Measurements from ENCODE around the gene OR5AK2. TPM values are rescaled to one million over a fixed set of nuclear protein-coding genes. Genes with fewer than 3 reads are reported as not detected.

The OR5AK2 gene
- polyA plus RNA-seq, 4 donors: not detected

GRCh38 chr11:56977314-56977713, 11.4 kb upstream of the OR5AK2 start:
- WGBS, 3 donors: 21 to 55% (median 35%) methylated on average over 2 of the region's 2 CpGs
- no peak for FAIRE-seq
- no peak overlapping the region for H3K4me3 ChIP-seq (ENCODE audit: low read depth in 1 of 3, low read length in 3 of 3)

GRCh38 chr11:56990702-56991101, 2.0 kb downstream of the OR5AK2 start:
- FAIRE-seq (no peak), DNase-seq (no peak)
- Histone ChIP-seq H3K9me3 (ENCODE audit: control insufficient read depth in 2 of 2, insufficient read depth in 1 of 2, low read depth in 1 of 2, low read length in 1 of 2) (peaks cover 2 to 16% of the 10 kb centered on the region in 2 donors), H3K27ac (ENCODE audit: low read depth in 1 of 3, low read length in 2 of 3) (no peak overlapping the region), H3K4me1 (ENCODE audit: control insufficient read depth in 3 of 3, insufficient read depth in 2 of 3, low read depth in 1 of 3, low read length in 2 of 3) (no peaks in the 10 kb centered on the region), H3K27me3 (ENCODE audit: control insufficient read depth in 3 of 3, insufficient read depth in 3 of 3, low read length in 3 of 3) (no peaks in the 10 kb centered on the region), H3K36me3 (ENCODE audit: control insufficient read depth in 3 of 3, insufficient read depth in 2 of 3, low read depth in 1 of 3, low read length in 3 of 3) (no peaks in the 10 kb centered on the region), H3K4me3 (ENCODE audit: low read depth in 1 of 3, low read length in 3 of 3) (no peak overlapping the region)
- 51 to 83% (median 52%) methylated on average over 2 of the region's 2 CpGs for WGBS, 3 donors

More at GRCh38 chr11:56977314-56977713, 11.4 kb upstream of the OR5AK2 start:
- H3K27ac ChIP-seq (ENCODE audit: low read depth in 1 of 3, low read length in 2 of 3): peak overlapping the region in 1 of 3 donors; percentile 1
- H3K9me3 ChIP-seq (ENCODE audit: control insufficient read depth in 2 of 2, insufficient read depth in 1 of 2, low read depth in 1 of 2, low read length in 1 of 2): no peaks in the 10 kb centered on the region
- H3K36me3 ChIP-seq (ENCODE audit: control insufficient read depth in 3 of 3, insufficient read depth in 2 of 3, low read depth in 1 of 3, low read length in 3 of 3): no peaks in the 10 kb centered on the region
- no peaks in the 10 kb centered on the region for H3K4me1 ChIP-seq (ENCODE audit: control insufficient read depth in 3 of 3, insufficient read depth in 2 of 3, low read depth in 1 of 3, low read length in 2 of 3)
- H3K27me3 ChIP-seq (ENCODE audit: control insufficient read depth in 3 of 3, insufficient read depth in 3 of 3, low read length in 3 of 3): no peaks in the 10 kb centered on the region
- DNase-seq: peak; percentile 55 to 60

GRCh38 chr11:56994532-56994931, 5.8 kb downstream of the OR5AK2 start:
- no peak overlapping the region for H3K27ac ChIP-seq (ENCODE audit: low read depth in 1 of 3, low read length in 2 of 3)
- no peak for DNase-seq
- no peak overlapping the region for H3K4me3 ChIP-seq (ENCODE audit: low read depth in 1 of 3, low read length in 3 of 3)
- no peak for FAIRE-seq
- no peaks in the 10 kb centered on the region for H3K4me1 ChIP-seq (ENCODE audit: control insufficient read depth in 3 of 3, insufficient read depth in 2 of 3, low read depth in 1 of 3, low read length in 2 of 3)
- no peaks in the 10 kb centered on the region for H3K27me3 ChIP-seq (ENCODE audit: control insufficient read depth in 3 of 3, insufficient read depth in 3 of 3, low read length in 3 of 3)
- peaks cover 2 to 19% of the 10 kb centered on the region in 2 donors for H3K9me3 ChIP-seq (ENCODE audit: control insufficient read depth in 2 of 2, insufficient read depth in 1 of 2, low read depth in 1 of 2, low read length in 1 of 2)
- H3K36me3 ChIP-seq (ENCODE audit: control insufficient read depth in 3 of 3, insufficient read depth in 2 of 3, low read depth in 1 of 3, low read length in 3 of 3): no peaks in the 10 kb centered on the region

GRCh38 chr11:57001674-57002401, 13.1 kb downstream of the OR5AK2 start:
- Histone ChIP-seq H3K27me3 (ENCODE audit: control insufficient read depth in 3 of 3, insufficient read depth in 3 of 3, low read length in 3 of 3) (no peaks in the 10 kb centered on the region), H3K4me1 (ENCODE audit: control insufficient read depth in 3 of 3, insufficient read depth in 2 of 3, low read depth in 1 of 3, low read length in 2 of 3) (no peaks in the 10 kb centered on the region), H3K4me3 (ENCODE audit: low read depth in 1 of 3, low read length in 3 of 3) (no peak overlapping the region), H3K36me3 (ENCODE audit: control insufficient read depth in 3 of 3, insufficient read depth in 2 of 3, low read depth in 1 of 3, low read length in 3 of 3) (no peaks in the 10 kb centered on the region), H3K27ac (ENCODE audit: low read depth in 1 of 3, low read length in 2 of 3) (no peak overlapping the region), H3K9me3 (ENCODE audit: control insufficient read depth in 2 of 2, insufficient read depth in 1 of 2, low read depth in 1 of 2, low read length in 1 of 2) (peaks cover 0 to 11% of the 10 kb centered on the region in 2 donors)
- FAIRE-seq (no peak), DNase-seq (no peak)
- WGBS, 3 donors: 78 to 79% (median 79%) methylated on average over 14 of the region's 14 CpGs

GRCh38 chr11:57008373-57008772, 19.7 kb downstream of the OR5AK2 start:
- WGBS, 3 donors: 69 to 83% (median 73%) methylated on average over 3 of the region's 3 CpGs
- Histone ChIP-seq H3K4me1 (ENCODE audit: control insufficient read depth in 3 of 3, insufficient read depth in 2 of 3, low read depth in 1 of 3, low read length in 2 of 3) (no peaks in the 10 kb centered on the region), H3K36me3 (ENCODE audit: control insufficient read depth in 3 of 3, insufficient read depth in 2 of 3, low read depth in 1 of 3, low read length in 3 of 3) (no peaks in the 10 kb centered on the region), H3K27me3 (ENCODE audit: control insufficient read depth in 3 of 3, insufficient read depth in 3 of 3, low read length in 3 of 3) (no peaks in the 10 kb centered on the region), H3K4me3 (ENCODE audit: low read depth in 1 of 3, low read length in 3 of 3) (no peak overlapping the region), H3K27ac (ENCODE audit: low read depth in 1 of 3, low read length in 2 of 3) (no peak overlapping the region), H3K9me3 (ENCODE audit: control insufficient read depth in 2 of 2, insufficient read depth in 1 of 2, low read depth in 1 of 2, low read length in 1 of 2) (no peaks in the 10 kb centered on the region)
- no peak for FAIRE-seq
- DNase-seq: no peak

- FAIRE-seq (no peak), DNase-seq (no peak)
- H3K27ac ChIP-seq (ENCODE audit: low read depth in 1 of 3, low read length in 2 of 3): no peak overlapping the region
- H3K27me3 ChIP-seq (ENCODE audit: control insufficient read depth in 3 of 3, insufficient read depth in 3 of 3, low read length in 3 of 3): no peaks in the 10 kb centered on the region
- no peaks in the 10 kb centered on the region for H3K9me3 ChIP-seq (ENCODE audit: control insufficient read depth in 2 of 2, insufficient read depth in 1 of 2, low read depth in 1 of 2, low read length in 1 of 2)
- no peak overlapping the region for H3K4me3 ChIP-seq (ENCODE audit: low read depth in 1 of 3, low read length in 3 of 3)
- no peaks in the 10 kb centered on the region for H3K4me1 ChIP-seq (ENCODE audit: control insufficient read depth in 3 of 3, insufficient read depth in 2 of 3, low read depth in 1 of 3, low read length in 2 of 3)
- 61 to 65% (median 64%) methylated on average over 2 of the region's 2 CpGs for WGBS, 3 donors
- H3K36me3 ChIP-seq (ENCODE audit: control insufficient read depth in 3 of 3, insufficient read depth in 2 of 3, low read depth in 1 of 3, low read length in 3 of 3): no peaks in the 10 kb centered on the region
Measured at GRCh38 chr11:57015679-57016078, 27.0 kb downstream of the OR5AK2 start.

- H3K4me3 ChIP-seq (ENCODE audit: low read depth in 1 of 3, low read length in 3 of 3): no peak overlapping the region
- H3K9me3 ChIP-seq (ENCODE audit: control insufficient read depth in 2 of 2, insufficient read depth in 1 of 2, low read depth in 1 of 2, low read length in 1 of 2): no peaks in the 10 kb centered on the region
- DNase-seq (no peak), FAIRE-seq (no peak)
- no peaks in the 10 kb centered on the region for H3K27me3 ChIP-seq (ENCODE audit: control insufficient read depth in 3 of 3, insufficient read depth in 3 of 3, low read length in 3 of 3)
- whole genome bisulfite sequencing, 3 donors: 72 to 76% (median 72%) methylated on average over 2 of the region's 2 CpGs
- no peaks in the 10 kb centered on the region for H3K36me3 ChIP-seq (ENCODE audit: control insufficient read depth in 3 of 3, insufficient read depth in 2 of 3, low read depth in 1 of 3, low read length in 3 of 3)
- no peak overlapping the region for H3K27ac ChIP-seq (ENCODE audit: low read depth in 1 of 3, low read length in 2 of 3)
- no peaks in the 10 kb centered on the region for H3K4me1 ChIP-seq (ENCODE audit: control insufficient read depth in 3 of 3, insufficient read depth in 2 of 3, low read depth in 1 of 3, low read length in 2 of 3)
Measured at GRCh38 chr11:57031556-57031955, 42.8 kb downstream of the OR5AK2 start.

Measured in small intestine (tissue), 7 donors.